AG08395 (cell line): ENCODE measurements around the gene SNX33.
"Not testable (repeated sequence)": the region's sequence is repeated elsewhere in the genome, so short reads cannot be mapped to it uniquely, and the experiment has no call there.

Source experiments
- DNase-seq: peaks from one replicate; pipeline ENCODE4 v3.0.0; 2012; ENCODE audit warnings: mixed read lengths, low spot score

The SNX33 gene

GRCh38 chr15:75647370-75648155 is at the start of gene SNX33:
Gene SNX33 (plus strand): TSS chr15:75647912. CDS start chr15:75649103, 1,191 bp downstream.
- peak; percentile 85 for DNase-seq

GRCh38 chr15:75598361-75598760 is 49.4 kb upstream of the SNX33 start:
- no peak for DNase-seq

GRCh38 chr15:75599401-75599800 is 48.3 kb upstream of the SNX33 start:
- no peak for DNase-seq

- no peak for DNase-seq
These were observed 41.7 kb upstream of the SNX33 start for GRCh38 chr15:75606026-75606425.

GRCh38 chr15:75606711-75607699 is 40.7 kb upstream of the SNX33 start:
- DNase-seq, result no peak

GRCh38 chr15:75616766-75617165 is 30.9 kb upstream of the SNX33 start:
- no peak for DNase-seq

- DNase-seq, result peak; percentile 62
These were observed 27.5 kb upstream of the SNX33 start for GRCh38 chr15:75620058-75620820.

GRCh38 chr15:75620841-75621391 is 26.8 kb upstream of the SNX33 start:
- peak; percentile 93 for DNase-seq

GRCh38 chr15:75622505-75622904 is 25.2 kb upstream of the SNX33 start:
- no peak for DNase-seq

- peak; percentile 95 for DNase-seq
These were observed 22.0 kb upstream of the SNX33 start, which contains the start of gene SNUPN for GRCh38 chr15:75625542-75626347. Gene SNUPN (minus strand): TSS chr15:75625725. CDS start chr15:75621051, 4,674 bp downstream.

- no peak for DNase-seq
These were observed 15.8 kb upstream of the SNX33 start for GRCh38 chr15:75631935-75632334.

GRCh38 chr15:75633922-75634321 is 13.8 kb upstream of the SNX33 start:
- not testable (repeated sequence) for DNase-seq

GRCh38 chr15:75636026-75636425 is 11.7 kb upstream of the SNX33 start:
- no peak for DNase-seq

GRCh38 chr15:75637245-75638009 is 10.3 kb upstream of the SNX33 start:
- DNase-seq, result no peak

GRCh38 chr15:75639191-75639708 is 8.5 kb upstream of the SNX33 start:
- no peak for DNase-seq

GRCh38 chr15:75639709-75640482 is 7.8 kb upstream of the SNX33 start, which contains the start of gene IMP3:
Gene IMP3 (minus strand): TSS chr15:75640224. CDS start chr15:75640168, 56 bp downstream.
- DNase-seq, result peak; percentile 98

- DNase-seq, result no peak
These were observed 7.1 kb upstream of the SNX33 start for GRCh38 chr15:75640483-75641178.

- DNase-seq, result no peak
These were observed 6.6 kb upstream of the SNX33 start for GRCh38 chr15:75641179-75641503.
